Esophagus squamous epithelium (tissue), 5 donors: Measurements from ENCODE around the gene SAMD11. TPM values are rescaled to one million over a fixed set of nuclear protein-coding genes. Genes with fewer than 3 reads are reported as not detected.
A peak's percentile ranks its signal among the peaks of the same experiment; 100 is the strongest.

Experiments used
- DNase-seq: peaks from one replicate; lab custom pipeline; 2025; lab: John Stamatoyannopoulos, UW
- H3K27ac ChIP-seq, 4 donors: fragments of 200-600 bp; sonication (generic); one replicate each; pipeline ENCODE4 v1.5.1; 2016 to 2019; ENCODE audit warnings: mild to moderate bottlenecking in 1 of 4
- H3K27me3 ChIP-seq, 4 donors: fragments of 200-600 bp; sonication (generic); 1 replicate in 3 of 4; 2 replicates in 1 of 4; pipeline versions ENCODE4 v1.5.1 to v1.6.0; 2017 to 2021; ENCODE audit warnings: antibody characterized with exemption in 1 of 4
- H3K36me3 ChIP-seq, 3 donors: fragments of 200-600 bp; sonication (generic); one replicate each; pipeline ENCODE4 v1.5.1; 2016 to 2019
- H3K4me1 ChIP-seq, 3 donors: fragments of 200-600 bp; sonication (generic); one replicate each; pipeline ENCODE4 v1.5.1; 2017 to 2019
- H3K4me3 ChIP-seq, 4 donors: fragments of 200-600 bp; sonication (generic); 1 replicate in 3 of 4; 2 replicates in 1 of 4; pipeline ENCODE4 v1.5.1; 2016 to 2019; ENCODE audit warnings: mild to moderate bottlenecking in 2 of 4, moderate library complexity in 1 of 4
- H3K9me3 ChIP-seq, 3 donors: fragments of 200-600 bp; sonication (generic); one replicate each; pipeline ENCODE4 v1.5.1; 2016 to 2019
- POLR2A ChIP-seq, 4 donors: fragments of 450-650 bp; IDR thresholded peaks; one replicate each; pipeline ENCODE4 v1.6.1; 2017; ENCODE audit warnings: antibody characterized with exemption in 4 of 4, mild to moderate bottlenecking in 4 of 4, moderate library complexity in 3 of 4
- WGBS, 2 donors: methylation state at CpG; one replicate each; pipeline ENCODE4 v1.1.5; 2018; 5-methylcytosine and 5-hydroxymethylcytosine counted together
- intact Hi-C: fragments of 100-400 bp; cut with DNase I; formaldehyde crosslinking; loops from one replicate; pipeline ENCODE4 v1.15.0; 2022
- total RNA-seq, 4 donors: library from RNA; depleted of rRNA; stranded (reverse); fragments of >200 nt; gene quantifications; one replicate each; pipeline ENCODE4 v1.1.0, GENCODE V29; 2016
- TF ChIP-seq, protein P1 (sequence below), 6 experiments: fragments of 450-650 bp in 4 of 6; fragments of 200-600 bp in 2 of 6; sonication (generic) in 2 of 6; IDR thresholded peaks; one replicate each; pipeline ENCODE4 v1.5.1; 2016 to 2019; ENCODE audit warnings: antibody characterized with exemption in 6 of 6, mild to moderate bottlenecking in 4 of 6, moderate library complexity in 4 of 6
- donor health status: DM: yes; HTN: yes; CAD: no.

Gene SAMD11
- total RNA-seq, 4 donors from 2014 or later, result 0.48 to 0.95 (median 0.57) TPM; not detected in 1

DNA sequence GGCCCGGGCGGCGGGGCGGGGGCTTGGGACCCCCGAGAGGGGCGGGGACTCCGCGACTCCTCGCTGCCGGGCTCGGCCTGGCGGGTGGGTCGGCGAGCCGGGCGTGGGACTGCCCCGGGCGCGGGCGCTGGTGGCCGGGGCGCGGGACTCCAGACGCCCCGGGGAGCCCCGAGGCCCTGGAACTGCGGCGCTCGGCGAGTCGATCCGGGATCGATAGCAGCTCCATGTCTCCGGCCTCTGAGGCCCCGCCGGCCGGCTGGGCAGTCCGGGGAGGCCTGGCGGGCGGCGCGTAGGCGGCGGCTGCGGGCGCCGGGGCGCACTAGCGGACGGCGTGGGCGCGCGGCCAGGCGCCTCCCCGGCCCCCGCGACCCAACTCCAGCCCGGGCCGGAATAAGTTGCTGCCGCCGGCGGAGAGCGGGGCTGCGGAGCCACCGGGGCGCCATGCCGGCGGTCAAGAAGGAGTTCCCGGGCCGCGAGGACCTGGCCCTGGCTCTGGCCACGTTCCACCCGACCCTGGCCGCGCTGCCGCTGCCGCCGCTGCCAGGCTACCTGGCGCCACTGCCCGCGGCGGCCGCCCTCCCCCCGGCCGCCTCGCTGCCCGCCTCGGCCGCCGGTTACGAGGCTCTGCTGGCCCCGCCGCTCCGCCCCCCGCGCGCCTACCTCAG is 400 bp downstream of the SAMD11 start:
- H3K27me3 ChIP-seq, result peaks cover 26 to 100% (median 32%) of the 10 kb centered on the region in 4 donors
- no peak for DNase-seq
- intact Hi-C loops, result no loop called here
- peaks cover 31 to 68% (median 45%) of the 10 kb centered on the region in 3 donors for H3K4me1 ChIP-seq
- no peak for TF ChIP-seq POLR2A (IDR thresholded peaks at IDR 0.05)
- TF ChIP-seq, protein P1, sequence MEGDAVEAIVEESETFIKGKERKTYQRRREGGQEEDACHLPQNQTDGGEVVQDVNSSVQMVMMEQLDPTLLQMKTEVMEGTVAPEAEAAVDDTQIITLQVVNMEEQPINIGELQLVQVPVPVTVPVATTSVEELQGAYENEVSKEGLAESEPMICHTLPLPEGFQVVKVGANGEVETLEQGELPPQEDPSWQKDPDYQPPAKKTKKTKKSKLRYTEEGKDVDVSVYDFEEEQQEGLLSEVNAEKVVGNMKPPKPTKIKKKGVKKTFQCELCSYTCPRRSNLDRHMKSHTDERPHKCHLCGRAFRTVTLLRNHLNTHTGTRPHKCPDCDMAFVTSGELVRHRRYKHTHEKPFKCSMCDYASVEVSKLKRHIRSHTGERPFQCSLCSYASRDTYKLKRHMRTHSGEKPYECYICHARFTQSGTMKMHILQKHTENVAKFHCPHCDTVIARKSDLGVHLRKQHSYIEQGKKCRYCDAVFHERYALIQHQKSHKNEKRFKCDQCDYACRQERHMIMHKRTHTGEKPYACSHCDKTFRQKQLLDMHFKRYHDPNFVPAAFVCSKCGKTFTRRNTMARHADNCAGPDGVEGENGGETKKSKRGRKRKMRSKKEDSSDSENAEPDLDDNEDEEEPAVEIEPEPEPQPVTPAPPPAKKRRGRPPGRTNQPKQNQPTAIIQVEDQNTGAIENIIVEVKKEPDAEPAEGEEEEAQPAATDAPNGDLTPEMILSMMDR (IDR thresholded peaks at IDR 0.05), result no peak
- H3K9me3 ChIP-seq, result no peaks in the 10 kb centered on the region
- no peaks in the 10 kb centered on the region for H3K36me3 ChIP-seq
- 11% methylated on average over 7 of the region's 98 CpGs; no CpG with 5 or more reads in 1 of the 2 donors for WGBS, 2 donors
- peak overlapping the region; percentile 30 to 71 (median 50) for H3K4me3 ChIP-seq
- no peak overlapping the region for H3K27ac ChIP-seq

DNA sequence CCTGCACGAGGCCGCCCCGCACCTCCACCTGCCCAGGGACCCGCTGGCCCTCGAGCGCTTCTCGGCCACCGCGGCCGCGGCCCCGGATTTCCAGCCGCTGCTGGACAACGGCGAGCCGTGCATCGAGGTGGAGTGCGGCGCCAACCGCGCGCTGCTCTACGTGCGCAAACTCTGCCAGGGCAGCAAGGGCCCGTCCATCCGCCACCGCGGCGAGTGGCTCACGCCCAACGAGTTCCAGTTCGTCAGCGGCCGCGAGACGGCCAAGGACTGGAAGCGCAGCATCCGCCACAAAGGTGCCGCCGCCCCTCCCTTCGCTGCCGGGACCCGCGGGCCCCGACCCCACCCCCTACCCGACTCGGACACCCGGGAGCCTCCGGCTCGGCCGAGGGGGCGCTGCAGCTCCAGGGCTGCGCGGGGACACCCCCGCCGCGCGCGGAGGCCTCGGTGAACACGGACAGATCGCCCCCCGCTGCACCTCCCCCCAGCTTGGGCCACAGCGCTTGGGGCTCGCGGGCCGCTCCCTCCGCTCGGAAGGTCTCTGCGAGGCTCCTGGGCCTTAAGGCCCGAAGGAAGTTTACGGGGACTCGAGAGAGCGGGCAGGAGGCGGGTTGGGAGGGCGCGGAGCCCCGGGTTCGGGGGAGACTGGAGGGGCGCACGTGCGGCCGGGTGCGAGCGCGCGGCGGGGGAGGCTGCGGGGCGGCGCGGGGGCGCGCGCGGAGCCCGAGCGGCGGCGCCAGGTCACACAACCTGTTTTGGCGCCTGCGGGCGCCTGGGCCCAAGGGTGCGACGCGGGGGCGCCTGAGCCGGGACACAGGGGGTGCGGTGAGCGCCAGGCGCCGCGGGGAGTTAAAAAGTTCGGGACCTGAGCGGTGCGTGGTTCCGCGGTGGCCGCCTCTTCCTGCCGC is 1.2 kb downstream of the SAMD11 start:
- no peak for DNase-seq
- peaks cover 31 to 68% (median 45%) of the 10 kb centered on the region in 3 donors for H3K4me1 ChIP-seq
- intact Hi-C loops, result no loop called here
- TF ChIP-seq, protein P1 (IDR thresholded peaks at IDR 0.05), result no peak
- TF ChIP-seq POLR2A (IDR thresholded peaks at IDR 0.05), result no peak
- no peaks in the 10 kb centered on the region for H3K9me3 ChIP-seq
- WGBS, 2 donors, result 3% methylated on average over 21 of the region's 120 CpGs; no CpG with 5 or more reads in 1 of the 2 donors
- peak overlapping the region; percentile 30 to 71 (median 50) for H3K4me3 ChIP-seq
- H3K36me3 ChIP-seq, result no peaks in the 10 kb centered on the region
- peaks cover 24 to 100% (median 27%) of the 10 kb centered on the region in 4 donors for H3K27me3 ChIP-seq
- peak overlapping the region in 1 of 4 donors; percentile 48 for H3K27ac ChIP-seq

DNA sequence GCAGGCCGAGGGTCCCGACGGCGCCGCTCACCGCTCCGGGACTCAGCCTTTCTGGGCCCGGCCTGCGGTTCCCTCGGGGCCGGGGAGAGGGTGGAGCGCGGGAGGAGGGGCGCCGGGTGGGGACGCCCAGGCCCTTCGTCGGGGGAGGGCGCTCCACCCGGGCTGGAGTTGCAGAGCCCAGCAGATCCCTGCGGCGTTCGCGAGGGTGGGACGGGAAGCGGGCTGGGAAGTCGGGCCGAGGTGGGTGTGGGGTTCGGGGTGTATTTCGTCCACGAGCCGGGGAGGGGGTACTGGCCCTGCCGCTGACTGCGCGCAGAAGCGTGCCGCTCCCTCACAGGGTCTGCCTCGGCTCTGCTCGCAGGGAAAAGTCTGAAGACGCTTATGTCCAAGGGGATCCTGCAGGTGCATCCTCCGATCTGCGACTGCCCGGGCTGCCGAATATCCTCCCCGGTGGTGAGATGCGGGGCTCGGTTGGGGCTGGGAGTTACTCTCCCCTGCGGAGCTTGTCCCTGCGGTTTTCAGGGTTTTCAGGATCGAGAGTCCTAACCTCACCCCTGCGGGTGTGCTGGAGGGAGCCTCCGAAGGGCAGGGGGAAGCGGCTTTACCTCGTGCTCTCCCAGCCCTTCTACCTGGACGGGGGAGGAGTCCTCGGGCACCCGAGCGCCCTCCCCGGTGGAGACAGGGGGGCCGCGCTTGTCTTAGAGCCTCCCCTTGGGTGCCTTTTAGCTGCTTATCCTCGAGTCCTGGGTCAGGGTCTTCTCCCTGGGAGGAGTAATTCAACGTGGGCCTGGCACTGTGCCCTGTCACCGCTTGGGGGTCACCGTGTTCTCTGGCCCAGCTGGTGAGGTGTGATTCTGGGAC is 2.1 kb downstream of the SAMD11 start:
- H3K9me3 ChIP-seq, result no peaks in the 10 kb centered on the region
- no peaks in the 10 kb centered on the region for H3K36me3 ChIP-seq
- peaks cover 20 to 100% (median 26%) of the 10 kb centered on the region in 4 donors for H3K27me3 ChIP-seq
- peak overlapping the region in 3 of 4 donors; percentile 43 to 71 (median 56) for H3K4me3 ChIP-seq
- no peak for TF ChIP-seq POLR2A (IDR thresholded peaks at IDR 0.05)
- TF ChIP-seq, protein P1 (IDR thresholded peaks at IDR 0.05), result no peak
- 10% methylated on average over 2 of the region's 65 CpGs; no CpG with 5 or more reads in 1 of the 2 donors for WGBS, 2 donors
- no peak overlapping the region for H3K27ac ChIP-seq
- no peak for DNase-seq
- H3K4me1 ChIP-seq, result peaks cover 23 to 59% (median 37%) of the 10 kb centered on the region in 3 donors
- intact Hi-C loops, result no loop called here

DNA sequence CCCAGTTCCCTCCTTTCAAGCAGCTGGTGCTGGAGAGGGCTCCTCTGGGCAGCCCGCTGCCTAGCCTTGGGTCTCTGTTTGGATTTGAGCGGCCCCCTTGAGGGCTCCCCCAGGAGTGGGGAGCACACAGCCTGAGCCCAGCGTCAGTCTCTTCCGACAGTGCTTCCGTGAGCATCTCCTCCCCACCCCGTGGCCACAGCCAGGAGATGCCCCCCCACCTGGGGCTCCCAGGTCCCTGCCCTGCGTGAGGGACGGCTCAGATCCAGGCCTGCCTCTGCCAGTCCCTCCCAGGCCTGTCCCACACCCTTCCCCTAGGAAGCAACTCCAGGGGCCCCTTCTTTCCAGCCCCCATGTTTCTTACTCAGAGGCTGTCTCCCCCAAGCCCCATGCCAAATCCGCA is 3.5 kb downstream of the SAMD11 start:
- Histone ChIP-seq H3K27me3 (peaks cover 12 to 100% (median 24%) of the 10 kb centered on the region in 4 donors), H3K4me1 (peaks cover 17 to 61% (median 27%) of the 10 kb centered on the region in 3 donors), H3K9me3 (no peaks in the 10 kb centered on the region), H3K4me3 (no peak overlapping the region), H3K27ac (no peak overlapping the region), H3K36me3 (no peaks in the 10 kb centered on the region)
- DNase-seq, result no peak
- 38 to 63% methylated on average over 4 of the region's 9 CpGs for WGBS, 2 donors
- TF ChIP-seq POLR2A (IDR thresholded peaks at IDR 0.05), result no peak
- TF ChIP-seq, protein P1 (IDR thresholded peaks at IDR 0.05), result no peak
- intact Hi-C loops, result no loop called here
